HG02938 (cell line): ENCODE measurements around the gene CEACAM19.
"Not testable (repeated sequence)": the region's sequence is repeated elsewhere in the genome, so short reads cannot be mapped to it uniquely, and the experiment has no call there.

Experiments used
- ATAC-seq: cut with Tn5 transposase; IDR thresholded peaks from one replicate; pipeline ENCODE4 v1.9.1; 2021; ENCODE audit warnings: mild to moderate bottlenecking, moderate library complexity; ENCODE audit not compliant: unreplicated experiment

CEACAM19 gene

DNA sequence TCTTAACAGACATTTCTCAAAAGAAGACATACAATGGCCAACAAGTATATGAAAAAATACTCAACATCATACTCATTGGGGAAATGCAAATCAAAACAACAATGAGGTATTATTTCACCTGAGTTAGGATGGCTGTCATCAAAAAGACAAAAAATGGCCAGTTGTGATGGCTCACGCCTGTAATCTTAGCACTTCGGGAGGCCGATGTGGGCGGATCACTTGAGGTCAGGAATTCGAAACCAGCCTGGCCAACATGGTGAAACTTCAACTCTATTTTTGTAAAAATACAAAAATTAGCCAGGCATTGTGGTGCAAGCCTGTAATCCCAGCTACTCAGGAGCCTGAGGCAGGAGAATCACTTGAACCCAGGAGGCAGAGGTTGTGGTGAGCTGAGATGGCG is 49.7 kb downstream of the CEACAM19 start:
- ATAC-seq = no peak

DNA sequence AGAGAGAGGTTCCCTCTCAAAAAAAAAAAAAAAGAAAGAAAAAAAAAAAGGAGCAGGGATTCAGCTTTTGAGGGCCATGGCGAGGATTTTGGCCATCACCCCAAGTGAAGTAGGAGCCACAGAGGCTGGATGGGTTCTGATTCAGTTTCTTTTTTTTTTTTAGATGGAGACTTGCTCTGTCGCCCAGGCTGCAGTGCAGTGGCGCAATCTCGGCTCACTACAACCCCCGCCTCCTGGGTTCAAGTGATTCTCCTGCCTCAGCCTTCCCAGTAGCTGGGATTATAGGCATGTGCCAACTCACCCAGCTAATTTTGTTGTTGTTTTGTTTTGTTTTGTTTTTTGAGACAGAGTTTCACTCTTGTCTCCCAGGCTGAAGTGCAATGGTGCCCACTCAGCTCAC is 50.1 kb downstream of the CEACAM19 start:
- not testable (repeated sequence) for ATAC-seq

DNA sequence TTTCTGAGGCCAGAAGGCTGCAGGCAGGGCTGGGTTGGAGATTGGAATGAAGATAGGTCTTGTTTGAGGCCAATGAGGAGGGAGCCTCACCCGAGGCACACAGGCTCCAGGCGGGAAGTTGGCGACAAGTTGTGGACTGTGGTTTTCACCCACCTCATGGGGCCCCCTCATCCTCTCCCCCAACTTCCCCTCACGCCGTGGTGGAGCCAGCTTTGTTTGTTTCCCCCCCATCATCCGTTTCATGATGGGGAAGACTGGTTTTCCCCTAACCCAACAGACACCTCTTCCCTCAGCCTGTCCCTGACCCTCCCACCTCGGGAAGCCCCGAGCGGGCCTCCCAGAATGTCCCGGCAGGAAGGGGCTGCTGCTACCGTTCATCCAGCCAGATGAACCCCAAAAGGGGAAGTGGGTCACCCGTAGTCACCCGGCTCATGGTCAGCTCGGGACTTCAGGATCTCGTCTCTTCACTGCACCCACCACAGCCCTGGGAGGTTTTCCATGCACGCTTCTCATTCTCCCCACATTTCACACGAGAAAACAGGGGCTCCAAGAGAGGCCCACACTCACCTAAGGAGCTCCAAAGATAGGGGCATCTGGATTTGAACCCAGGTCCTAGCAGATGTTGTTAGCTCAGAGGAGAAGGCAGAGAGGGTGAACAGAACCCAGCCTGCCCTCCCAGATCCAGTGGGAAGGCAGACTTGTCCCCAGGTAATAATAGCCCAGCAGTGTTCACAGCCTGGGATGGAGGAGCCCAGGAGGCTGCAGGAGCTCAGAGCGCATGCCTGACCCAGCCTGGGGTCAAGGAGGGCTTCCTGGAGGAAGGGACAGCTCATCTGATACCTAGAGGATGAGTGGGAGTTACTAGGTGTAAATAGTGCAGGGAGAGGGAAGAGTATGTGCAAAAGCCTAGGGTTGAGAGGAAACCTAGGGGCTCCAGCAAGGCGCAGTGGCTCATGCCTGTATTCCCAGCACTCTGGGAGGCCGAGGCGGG is 51.1 kb downstream of the CEACAM19 start:
- ATAC-seq = no peak

DNA sequence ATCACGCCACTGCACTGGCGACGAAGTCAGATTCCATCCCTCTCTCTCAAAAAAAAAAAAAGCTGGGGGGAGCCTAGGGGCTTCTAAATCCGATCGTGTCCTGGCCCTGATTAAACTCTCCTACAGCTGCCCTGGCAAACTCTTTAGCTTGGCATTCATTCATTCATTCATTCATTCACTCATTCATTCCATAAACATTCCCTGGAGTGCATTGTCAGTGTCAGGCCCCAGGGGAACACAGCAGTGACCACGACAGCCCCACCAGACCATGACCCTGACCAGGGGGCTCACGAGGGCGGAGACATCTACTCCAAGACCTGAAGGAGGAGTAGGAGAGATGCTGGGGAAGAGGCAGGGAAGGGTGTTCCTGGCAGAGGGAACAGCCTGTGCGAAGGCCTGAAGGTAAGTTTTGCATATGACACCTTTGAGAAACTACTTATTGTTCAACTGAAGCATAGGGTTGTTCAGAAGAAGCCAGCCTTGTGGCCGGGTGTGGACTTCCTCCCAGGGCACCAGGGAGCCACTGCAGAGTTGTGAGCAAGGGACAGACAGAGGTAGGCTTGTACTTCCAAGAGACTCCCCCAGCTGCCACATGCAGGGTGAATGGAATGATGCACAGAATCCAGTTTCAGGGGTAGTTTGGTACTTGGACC is 52.1 kb downstream of the CEACAM19 start:
- ATAC-seq = no peak

DNA sequence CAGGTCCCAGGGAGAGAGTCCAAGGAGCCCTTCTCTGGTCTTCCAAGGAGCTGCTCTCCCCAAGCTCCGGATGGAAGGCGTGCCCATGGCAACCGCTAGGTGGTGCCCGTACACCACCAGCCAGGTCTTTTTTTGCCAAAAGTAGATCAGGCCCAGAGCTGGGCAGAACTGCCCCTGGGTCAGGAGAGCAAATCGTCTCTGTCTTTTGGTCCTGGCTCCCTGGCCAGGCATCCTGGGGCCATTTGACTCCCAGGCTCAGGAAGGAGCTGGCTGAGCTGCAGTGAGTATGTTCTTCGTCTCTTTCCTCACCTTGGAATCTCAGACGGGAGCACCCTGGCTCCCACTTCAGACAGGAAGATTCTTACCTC is 52.7 kb downstream of the CEACAM19 start:
- no peak for ATAC-seq

DNA sequence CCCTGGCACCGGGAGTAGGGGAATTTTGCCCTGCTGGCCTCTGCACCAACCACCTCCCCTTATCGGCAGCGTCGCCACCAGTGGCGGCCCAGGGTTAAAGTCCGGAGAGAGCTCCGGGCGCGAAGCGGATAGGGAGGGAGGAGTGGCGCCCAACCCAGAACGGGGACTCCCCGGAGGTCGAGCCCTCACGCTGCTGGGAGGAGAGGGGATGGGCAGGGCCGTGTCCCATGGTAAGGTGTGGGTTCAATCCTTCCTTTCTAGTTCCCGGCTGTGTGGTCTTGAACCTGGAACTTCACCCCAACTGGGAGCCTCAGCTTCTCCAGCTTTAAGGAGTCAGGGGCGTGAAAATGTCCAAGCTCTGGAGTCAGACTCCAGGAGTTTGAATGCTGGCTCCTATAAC is 54.0 kb downstream of the CEACAM19 start:
- no peak for ATAC-seq

DNA sequence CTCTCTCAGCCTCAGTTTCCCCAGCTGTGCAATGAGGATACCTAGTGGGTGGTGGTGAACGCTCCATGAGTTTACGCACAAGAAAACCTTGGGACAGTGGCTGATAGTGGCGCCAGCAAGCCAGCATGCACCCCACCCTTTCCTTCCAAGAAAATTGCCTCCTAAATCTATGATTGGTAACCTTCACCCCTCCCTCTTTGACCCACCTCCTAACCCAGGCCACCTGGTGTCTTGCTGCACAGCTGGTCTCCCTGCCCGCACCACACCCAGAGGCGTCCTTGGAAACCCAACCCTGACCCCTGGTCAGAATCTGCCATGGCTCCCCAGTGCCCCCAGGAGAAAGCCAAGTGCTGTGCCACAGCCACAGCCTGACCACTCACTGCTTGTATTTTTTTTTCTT is 54.4 kb downstream of the CEACAM19 start:
- no peak for ATAC-seq

DNA sequence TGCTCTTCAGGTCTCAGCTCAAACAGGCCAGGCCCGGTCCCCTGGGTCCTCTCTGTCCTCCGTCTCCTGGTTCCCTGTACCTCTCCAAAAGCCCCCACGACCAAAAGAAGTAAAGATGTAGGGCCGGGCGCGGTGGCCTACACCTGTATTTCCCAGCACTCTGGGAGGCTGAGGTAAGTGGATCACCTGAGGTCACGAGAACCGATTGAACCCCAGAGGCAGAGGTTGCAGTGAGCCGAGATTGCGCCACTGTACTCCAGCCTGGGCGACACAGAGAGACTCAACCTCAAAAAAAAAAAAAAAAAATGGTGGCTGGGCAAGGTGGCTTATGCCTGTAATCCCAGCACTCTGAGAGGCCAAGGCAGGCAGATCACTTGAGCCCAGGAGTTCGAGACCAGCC is 55.2 kb downstream of the CEACAM19 start:
- no peak for ATAC-seq

DNA sequence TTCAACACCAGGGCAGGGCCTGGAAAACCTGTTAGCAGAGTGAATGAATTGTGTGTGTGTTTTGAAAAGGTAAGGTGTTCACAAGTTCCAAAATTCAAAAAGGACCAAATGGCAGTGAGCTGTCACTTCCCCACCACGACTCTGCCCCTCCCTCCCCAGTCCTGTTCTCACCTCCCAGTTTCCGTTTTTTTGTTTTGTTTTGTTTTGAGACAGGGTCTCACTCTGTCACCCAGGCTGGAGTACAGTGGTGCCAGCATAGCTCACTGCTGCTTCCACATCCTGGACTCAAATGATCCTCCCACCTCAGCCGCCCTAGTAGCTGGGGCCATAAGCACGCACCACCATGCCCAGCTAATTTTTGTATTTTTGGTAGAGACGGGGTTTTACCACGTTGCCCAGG is 56.9 kb downstream of the CEACAM19 start:
- no peak for ATAC-seq

DNA sequence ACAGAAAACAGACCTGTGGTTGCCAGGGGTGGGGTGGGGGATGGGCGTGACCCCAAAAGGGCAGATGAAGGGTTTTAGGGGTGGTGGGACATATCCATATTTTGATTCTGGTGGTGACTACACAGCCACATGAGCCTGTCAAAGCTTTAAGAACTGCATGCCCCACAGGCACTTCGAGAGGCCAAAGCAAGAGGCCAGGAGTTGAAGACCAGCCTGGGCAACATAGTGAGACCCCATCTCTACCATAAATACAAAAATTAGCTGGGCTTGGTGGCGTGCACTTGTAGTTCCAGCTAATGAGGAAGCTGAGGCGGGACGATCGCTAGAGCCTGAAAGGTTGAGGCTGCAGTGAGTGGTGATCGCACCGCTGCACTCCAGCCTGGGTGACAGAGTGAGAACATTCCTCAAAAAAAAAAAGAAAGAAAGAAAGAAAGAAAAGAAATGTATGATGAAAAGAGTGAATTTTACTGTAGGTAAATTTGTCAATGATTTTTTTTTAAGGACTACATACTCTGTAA is 58.3 kb downstream of the CEACAM19 start:
- no peak for ATAC-seq

DNA sequence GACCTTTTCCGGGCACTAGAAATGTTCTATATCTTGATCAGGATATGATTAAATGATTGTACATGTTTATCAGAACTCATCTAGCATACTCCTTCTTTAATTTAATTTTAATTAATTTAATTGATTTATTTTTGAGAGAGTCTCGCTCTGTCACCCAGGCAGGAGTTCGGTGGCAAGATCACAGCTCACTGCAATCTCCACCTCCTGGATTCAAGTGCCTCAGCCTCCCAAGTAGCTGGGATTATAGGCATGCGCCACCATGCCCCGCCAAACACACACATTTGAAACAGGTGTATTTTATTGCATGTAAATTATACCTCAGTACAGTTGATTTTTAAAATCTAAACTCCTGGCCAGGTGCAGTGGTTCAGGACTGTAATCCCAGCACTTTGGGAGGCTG is 59.8 kb downstream of the CEACAM19 start:
- ATAC-seq = no peak

DNA sequence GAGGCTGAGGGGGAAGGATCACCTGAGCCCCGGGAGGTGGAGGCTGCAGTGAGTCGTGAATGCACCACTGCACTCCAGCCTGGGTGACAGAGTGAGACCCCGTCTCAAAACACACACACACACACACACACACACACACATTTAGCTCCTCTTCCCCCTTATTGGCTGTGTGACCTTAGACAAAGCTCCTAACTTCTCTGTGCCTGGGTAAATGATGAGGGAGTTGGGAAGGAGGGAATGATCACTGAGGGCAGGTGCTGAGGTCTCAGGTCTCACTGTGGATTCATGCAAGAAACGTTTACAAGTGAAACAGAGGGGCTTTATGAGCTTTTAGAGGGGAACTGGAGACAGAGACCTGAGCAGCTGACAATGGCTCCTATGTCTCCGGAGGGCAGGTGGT is 60.3 kb downstream of the CEACAM19 start:
- no peak for ATAC-seq

DNA sequence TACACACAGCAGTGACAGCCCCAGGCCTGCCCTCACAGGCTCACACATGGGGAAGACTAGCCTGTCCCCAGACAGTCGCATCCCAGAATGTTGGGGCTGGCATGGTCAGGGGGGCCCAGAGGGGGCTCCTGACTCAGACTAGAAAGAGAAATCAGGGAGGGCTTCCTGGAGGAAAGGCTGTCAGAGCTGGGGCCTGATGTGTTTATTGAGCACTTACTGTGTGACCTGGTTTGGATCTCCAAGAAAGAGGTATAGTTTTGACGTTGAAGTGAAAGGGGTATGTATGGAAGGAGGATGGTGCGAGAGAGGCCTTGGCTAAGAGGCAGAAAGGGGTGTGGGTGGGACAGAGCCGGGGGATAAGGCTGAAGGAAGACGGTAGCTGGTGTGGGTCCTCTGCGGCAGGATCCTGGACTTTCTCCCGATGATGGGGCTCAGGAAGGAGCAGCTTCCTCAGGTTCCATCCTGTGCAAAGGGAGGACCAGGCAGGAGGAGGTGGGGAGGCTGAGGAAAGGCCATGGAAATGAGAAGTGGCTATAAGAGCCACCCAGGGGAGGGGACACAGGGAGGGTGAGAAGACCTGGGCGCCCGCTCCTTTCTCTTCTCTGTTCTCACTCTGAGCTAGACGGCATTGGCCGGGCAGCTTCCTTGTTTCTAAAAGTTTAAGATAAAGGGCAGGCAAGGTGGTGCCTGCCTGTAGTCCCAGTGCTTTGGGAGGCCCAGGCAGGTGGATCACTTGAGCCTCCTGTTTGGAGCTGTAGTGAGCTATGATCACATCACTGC is 61.1 kb downstream of the CEACAM19 start:
- ATAC-seq = no peak
